HuH-7 (cell line): ENCODE measurements around the gene PLA2G1B.

Experiments used
- DNase-seq: peaks from one replicate; pipeline ENCODE4 v3.0.0; 2011; ENCODE audit warnings: low spot score

Gene PLA2G1B

GRCh38 chr12:120324841-120325417 lies 2.6 kb downstream of the PLA2G1B start:
- DNase-seq, result no peak

- DNase-seq, result no peak
Observed at GRCh38 chr12:120323772-120324171, 3.8 kb downstream of the PLA2G1B start.

- peak; percentile 63 for DNase-seq
Observed at GRCh38 chr12:120321382-120322202, 6.0 kb downstream of the PLA2G1B start.

GRCh38 chr12:120317224-120318105 lies 10.1 kb downstream of the PLA2G1B start:
- DNase-seq, result peak; percentile 82

GRCh38 chr12:120316798-120317223 lies 10.8 kb downstream of the PLA2G1B start:
- no peak for DNase-seq

- no peak for DNase-seq
Observed at GRCh38 chr12:120314220-120314619, 13.4 kb downstream of the PLA2G1B start.

GRCh38 chr12:120301962-120302815 lies 25.4 kb downstream of the PLA2G1B start, which contains the start of gene SIRT4:
SIRT4 (plus strand) TSS chr12:120302321; CDS start chr12:120303562, 1,241 bp downstream.
- peak; percentile 76 for DNase-seq

- DNase-seq, result no peak
Observed at GRCh38 chr12:120292661-120293531, 34.7 kb downstream of the PLA2G1B start, which contains the start of gene RNU4-1. RNU4-1 (minus strand) TSS chr12:120293237.

- no peak for DNase-seq
Observed at GRCh38 chr12:120292411-120292660, 35.2 kb downstream of the PLA2G1B start.

GRCh38 chr12:120290609-120291305 lies 36.8 kb downstream of the PLA2G1B start:
- DNase-seq, result no peak

GRCh38 chr12:120287491-120287890 lies 40.1 kb downstream of the PLA2G1B start:
- DNase-seq, result no peak

GRCh38 chr12:120286768-120287490 lies 40.6 kb downstream of the PLA2G1B start:
- no peak for DNase-seq

GRCh38 chr12:120284381-120284780 lies 43.2 kb downstream of the PLA2G1B start:
- DNase-seq, result no peak

GRCh38 chr12:120283318-120283717 lies 44.3 kb downstream of the PLA2G1B start:
- DNase-seq, result no peak

- DNase-seq, result no peak
Observed at GRCh38 chr12:120278137-120279069, 49.2 kb downstream of the PLA2G1B start.

GRCh38 chr12:120276734-120277133 lies 50.8 kb downstream of the PLA2G1B start:
- no peak for DNase-seq
